GM12892 (cell line): ENCODE results near the gene TGIF1.

Source experiments
- POLR2A ChIP-seq: IDR thresholded peaks from 2 replicates; pipeline ENCODE4 v1.6.1; 2011; ENCODE audit warnings: low read depth, low read length, control low read depth
- POLR2AphosphoS5 ChIP-seq: IDR thresholded peaks from 2 replicates; pipeline ENCODE4 v1.6.1; 2011; ENCODE audit warnings: low read depth, low read length, control low read depth
- TAF1 ChIP-seq: IDR thresholded peaks from 2 replicates; pipeline ENCODE4 v1.6.1; 2011; ENCODE audit warnings: low read depth, mild to moderate bottlenecking, control low read depth, low read length, borderline replicate concordance

- TF ChIP-seq POLR2A, result no peak
- no peak for TF ChIP-seq TAF1
- TF ChIP-seq POLR2AphosphoS5, result no peak
Measured at GRCh38 chr18:3455090-3455635, 5.2 kb downstream of the TGIF1 start.
